ENCODE measurements around the gene DNAJC30. TPM values are rescaled to one million over a fixed set of nuclear protein-coding genes. Genes with fewer than 3 reads are reported as not detected.

The DNAJC30 gene
- polyA plus RNA-seq, 1 donor from 2014 or later: 1.3 TPM

GRCh38 chr7:73688288-73688687, 5.0 kb upstream of the DNAJC30 start:
- H3K36me3 ChIP-seq (ENCODE audit: insufficient read depth, low read length): no peaks in the 10 kb centered on the region
- H3K4me2 ChIP-seq (ENCODE audit: low read length): no peak overlapping the region
- no peaks in the 10 kb centered on the region for H3K9me3 ChIP-seq (ENCODE audit: low read length)
- peaks cover 13% of the 10 kb centered on the region for H3K79me2 ChIP-seq (replicated peaks; ENCODE audit: insufficient read depth, low read length)
- TF ChIP-seq EZH2 (IDR thresholded peaks at IDR 0.05; ENCODE audit: borderline replicate concordance, insufficient read depth, low read length, poor library complexity, severe bottlenecking) (no peak), POLR2AphosphoS5 (IDR thresholded peaks at IDR 0.05) (no peak), MXI1 (conservative IDR thresholded peaks at IDR 0.05; ENCODE audit: poor library complexity, severe bottlenecking) (no peak), TAF1 (IDR thresholded peaks at IDR 0.05; ENCODE audit: low read depth) (no peak), SMC3 (conservative IDR thresholded peaks at IDR 0.05; ENCODE audit: poor library complexity) (no peak), EP300 (conservative IDR thresholded peaks at IDR 0.05; ENCODE audit: poor library complexity, severe bottlenecking) (no peak), RAD21 (conservative IDR thresholded peaks at IDR 0.05) (no peak), CTCF (IDR thresholded peaks at IDR 0.05; ENCODE audit: poor library complexity, severe bottlenecking) (no peak)
- no peaks in the 10 kb centered on the region for H3K27me3 ChIP-seq (ENCODE audit: insufficient read depth, low read depth, low read length)
- H3K27ac ChIP-seq (ENCODE audit: low read length): no peak overlapping the region
- no peak overlapping the region for H3K4me3 ChIP-seq (ENCODE audit: low read length)
- H2AFZ ChIP-seq (ENCODE audit: low read depth, low read length): no peak overlapping the region
- H3K9me2 ChIP-seq (ENCODE audit: insufficient read depth, low read length): no peaks in the 10 kb centered on the region
- H3K9ac ChIP-seq (ENCODE audit: low read length): no peak overlapping the region
- H3F3A ChIP-seq (ENCODE audit: insufficient read depth, low read length, poor library complexity, severe bottlenecking): no peaks in the 10 kb centered on the region
- no peaks in the 10 kb centered on the region for H4K20me1 ChIP-seq (ENCODE audit: insufficient read depth)

DNA sequence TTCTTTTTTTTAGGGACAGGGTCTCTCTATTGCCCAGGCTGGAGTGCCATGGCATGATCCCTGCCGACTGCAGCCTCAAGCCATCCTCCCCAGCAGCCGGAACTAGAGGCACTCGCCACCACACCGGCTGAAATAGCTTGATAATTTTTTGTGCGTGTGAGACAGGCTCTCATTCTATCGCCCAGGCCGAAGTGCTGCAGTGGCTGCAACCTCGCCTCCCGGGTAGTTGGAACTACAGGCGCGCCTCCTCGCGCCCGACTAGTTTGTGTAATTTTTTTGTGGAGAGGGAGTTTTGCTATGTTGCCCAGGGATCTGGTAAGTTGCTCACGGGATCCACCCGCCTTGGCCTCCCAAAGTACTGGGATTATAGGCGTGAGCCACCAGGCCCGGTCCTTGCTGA, 2.1 kb upstream of the DNAJC30 start:
- Histone ChIP-seq H2AFZ (ENCODE audit: low read depth, low read length) (no peak overlapping the region), H3K79me2 (replicated peaks; ENCODE audit: insufficient read depth, low read length) (peaks cover 35% of the 10 kb centered on the region), H3K4me3 (ENCODE audit: low read length) (no peak overlapping the region), H4K20me1 (ENCODE audit: insufficient read depth) (no peaks in the 10 kb centered on the region), H3K27me3 (ENCODE audit: insufficient read depth, low read depth, low read length) (no peaks in the 10 kb centered on the region), H3K9me2 (ENCODE audit: insufficient read depth, low read length) (no peaks in the 10 kb centered on the region), H3K36me3 (ENCODE audit: insufficient read depth, low read length) (no peaks in the 10 kb centered on the region), H3K9ac (ENCODE audit: low read length) (no peak overlapping the region), H3F3A (ENCODE audit: insufficient read depth, low read length, poor library complexity, severe bottlenecking) (no peaks in the 10 kb centered on the region), H3K4me2 (ENCODE audit: low read length) (no peak overlapping the region), H3K27ac (ENCODE audit: low read length) (no peak overlapping the region), H3K9me3 (ENCODE audit: low read length) (no peaks in the 10 kb centered on the region)
- no peak for TF ChIP-seq POLR2AphosphoS5 (IDR thresholded peaks at IDR 0.05)
- no peak for TF ChIP-seq TAF1 (IDR thresholded peaks at IDR 0.05; ENCODE audit: low read depth)
- no peak for TF ChIP-seq CTCF (IDR thresholded peaks at IDR 0.05; ENCODE audit: poor library complexity, severe bottlenecking)
- TF ChIP-seq EZH2 (IDR thresholded peaks at IDR 0.05; ENCODE audit: borderline replicate concordance, insufficient read depth, low read length, poor library complexity, severe bottlenecking): no peak
